CD4-positive, alpha-beta T cell treated with Interleukin-15 for 4 hours (primary cell): ENCODE results near the gene KCNK1.
"Not testable (repeated sequence)": the region's sequence is repeated elsewhere in the genome, so short reads cannot be mapped to it uniquely, and the experiment has no call there.

Experiments
- DNase-seq: peaks from one replicate; pipeline ENCODE4 v3.0.0-alpha.2; 2020; ENCODE audit warnings: low spot score

KCNK1 gene

DNA sequence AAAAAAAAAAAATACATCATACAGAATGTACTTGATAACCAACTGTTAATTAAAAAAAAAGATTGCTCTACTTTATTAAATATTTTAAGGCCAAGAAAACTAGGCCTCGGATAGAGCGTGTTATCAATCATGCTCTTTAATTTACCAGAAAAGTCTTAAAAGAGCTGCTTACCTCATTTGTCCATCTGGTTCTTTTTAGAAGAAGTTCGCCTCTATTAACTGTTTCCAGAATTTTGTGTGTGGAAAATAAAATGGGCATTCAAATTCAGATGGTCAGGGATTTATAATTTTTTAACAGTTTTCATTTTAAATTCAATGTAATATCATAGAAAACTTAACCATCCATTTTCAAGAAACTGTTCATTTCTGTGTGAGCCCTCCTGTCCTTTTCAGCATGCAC is 53.8 kb downstream of the KCNK1 start:
- no peak for DNase-seq

DNA sequence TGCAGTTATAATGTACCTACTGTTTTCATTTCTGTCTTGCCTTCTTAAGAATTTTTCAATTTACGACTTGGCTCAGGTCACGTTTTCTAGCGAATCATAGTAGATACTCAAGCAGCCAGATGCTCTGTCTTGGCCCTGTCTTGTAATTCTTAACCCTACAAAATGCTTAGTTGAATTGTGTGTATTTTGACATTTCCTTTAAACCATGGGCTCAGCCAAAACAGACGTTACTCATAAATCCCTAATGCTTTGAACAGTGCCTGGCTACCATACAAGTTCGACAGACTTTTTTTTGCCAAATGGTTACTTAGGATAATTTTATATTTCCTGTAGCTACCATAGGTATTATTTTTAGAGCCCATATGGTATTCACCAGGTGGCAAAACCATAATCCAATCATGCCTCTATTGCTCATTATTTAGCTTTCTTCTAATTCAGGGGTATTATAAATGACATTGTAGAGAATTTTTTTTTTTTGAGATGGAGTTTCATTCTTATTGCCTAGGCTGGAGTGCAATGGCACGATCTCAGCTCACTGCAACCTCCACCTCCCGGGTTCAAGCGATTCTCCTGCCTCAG is 54.3 kb downstream of the KCNK1 start:
- DNase-seq = no peak

DNA sequence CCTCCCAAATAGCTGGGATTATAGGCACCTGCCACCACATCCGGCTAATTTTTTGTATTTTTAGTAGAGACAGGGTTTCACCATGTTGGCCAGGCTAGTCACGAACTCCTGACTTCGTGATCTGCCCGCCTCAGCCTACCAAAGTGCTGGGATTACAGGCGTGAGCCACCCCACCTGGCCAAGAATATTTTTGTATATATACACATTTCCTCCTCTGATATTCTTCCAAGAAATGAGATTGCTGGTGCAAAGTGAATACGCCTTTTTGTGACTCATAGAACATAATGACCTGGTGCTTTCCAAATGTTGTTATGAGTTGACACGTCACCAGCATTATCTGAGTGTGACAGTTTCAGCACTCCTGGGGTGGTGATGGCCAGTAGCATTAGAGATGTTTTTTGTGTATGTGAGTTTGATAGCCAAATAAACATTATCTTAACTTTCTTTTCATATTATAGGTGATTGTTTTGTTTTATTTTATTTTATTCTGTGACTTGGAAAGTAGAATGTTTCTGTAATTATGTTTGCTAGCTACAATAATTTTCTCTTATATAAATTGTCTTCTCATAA is 54.9 kb downstream of the KCNK1 start:
- no peak for DNase-seq

DNA sequence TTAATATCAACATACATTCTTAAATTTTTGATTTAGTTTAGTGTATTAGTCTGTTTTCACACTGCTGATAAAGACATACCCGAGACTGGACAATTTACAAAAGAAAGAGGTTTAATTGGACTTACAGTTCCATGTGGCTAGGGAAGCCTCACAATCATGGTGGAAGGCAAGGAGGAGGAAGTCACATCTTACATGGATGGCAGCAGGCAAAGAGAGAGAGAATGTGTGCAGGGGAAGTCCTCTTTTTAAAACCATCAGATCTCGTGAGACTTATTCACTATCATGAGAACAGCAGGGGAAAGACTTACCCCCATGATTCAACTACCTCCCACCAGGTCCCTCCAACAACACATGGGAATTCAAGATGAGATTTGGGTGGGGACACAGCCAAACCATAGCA is 56.5 kb downstream of the KCNK1 start:
- not testable (repeated sequence) for DNase-seq

DNA sequence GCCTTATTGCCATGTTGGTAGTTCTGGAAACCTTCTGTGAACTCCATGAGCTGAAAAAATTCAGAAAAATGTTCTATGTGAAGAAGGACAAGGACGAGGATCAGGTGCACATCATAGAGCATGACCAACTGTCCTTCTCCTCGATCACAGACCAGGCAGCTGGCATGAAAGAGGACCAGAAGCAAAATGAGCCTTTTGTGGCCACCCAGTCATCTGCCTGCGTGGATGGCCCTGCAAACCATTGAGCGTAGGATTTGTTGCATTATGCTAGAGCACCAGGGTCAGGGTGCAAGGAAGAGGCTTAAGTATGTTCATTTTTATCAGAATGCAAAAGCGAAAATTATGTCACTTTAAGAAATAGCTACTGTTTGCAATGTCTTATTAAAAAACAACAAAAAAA is 57.4 kb downstream of the KCNK1 start:
- DNase-seq = no peak

DNA sequence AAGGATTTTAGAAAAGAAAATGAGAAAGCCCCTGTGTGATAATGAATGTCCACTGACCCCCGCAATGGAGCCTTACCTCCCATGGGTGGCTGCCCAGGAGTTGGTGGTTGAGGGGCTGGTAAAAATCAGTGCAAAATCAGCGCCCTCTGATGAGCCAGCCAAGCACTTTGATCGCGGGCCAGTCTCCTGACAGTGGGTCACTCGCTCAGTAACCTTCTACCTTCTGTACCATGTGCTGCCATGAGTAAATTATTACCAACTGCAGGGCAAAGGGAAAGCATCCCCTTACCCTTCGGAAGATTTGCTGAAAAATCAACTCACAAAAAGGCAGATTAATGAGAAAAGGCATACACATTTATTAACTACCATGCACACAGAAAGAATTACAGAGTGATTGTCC is 58.8 kb downstream of the KCNK1 start:
- DNase-seq = no peak

DNA sequence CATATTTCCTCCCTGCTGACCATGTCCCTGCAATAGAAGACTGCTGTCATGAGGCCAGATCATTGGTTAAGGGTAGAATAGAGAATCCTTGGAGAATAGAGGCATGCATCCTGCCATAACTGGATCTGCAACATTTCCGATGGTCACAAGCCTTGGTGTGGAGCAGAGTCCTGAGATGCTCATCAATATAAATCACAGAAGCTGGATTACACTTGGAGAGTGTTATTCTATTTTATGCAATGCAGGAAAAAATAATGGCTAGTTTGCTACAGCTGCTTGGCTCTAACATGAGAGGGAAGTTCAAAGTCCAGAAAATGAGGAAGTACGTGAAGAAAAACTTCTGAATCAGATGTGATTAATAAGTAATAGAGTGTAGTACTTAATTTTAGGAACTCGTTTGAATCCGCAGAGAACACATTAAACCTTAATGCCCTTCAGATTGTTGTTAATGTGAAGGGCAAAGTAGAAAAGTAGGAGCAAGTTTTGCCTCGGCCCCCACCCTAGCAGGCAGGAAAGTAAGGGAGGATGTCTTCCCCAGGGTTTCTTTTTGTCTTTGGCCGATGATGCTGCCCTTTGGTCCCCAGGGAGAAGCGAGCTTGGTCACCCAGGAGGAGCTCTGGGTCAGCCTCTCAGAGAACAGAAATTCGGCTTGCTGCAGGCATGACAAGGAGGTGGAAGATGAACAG is 59.5 kb downstream of the KCNK1 start:
- no peak for DNase-seq

DNA sequence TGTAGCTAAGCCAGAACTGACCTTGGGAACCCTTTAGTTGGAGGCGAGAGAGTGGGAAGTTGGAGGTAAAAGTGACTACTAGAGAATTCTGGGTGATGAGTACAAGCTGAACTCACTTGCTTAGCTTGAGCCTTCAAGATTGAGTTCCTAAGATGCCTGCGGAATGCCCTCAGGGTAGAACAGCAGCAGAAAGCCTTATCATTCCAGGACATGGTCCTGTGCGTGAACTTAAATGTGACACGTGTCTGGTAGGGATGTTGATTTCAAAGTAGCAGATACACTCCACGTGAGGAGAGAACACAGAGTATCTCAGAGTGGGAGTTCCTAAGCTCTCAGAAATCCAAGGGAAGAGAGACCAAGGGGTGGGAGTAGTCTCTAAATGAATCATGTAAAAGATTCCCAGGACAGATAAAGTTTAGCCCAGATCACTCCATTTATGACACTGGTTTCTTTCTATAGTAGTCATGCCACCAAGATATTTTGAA is 60.1 kb downstream of the KCNK1 start:
- DNase-seq = no peak

DNA sequence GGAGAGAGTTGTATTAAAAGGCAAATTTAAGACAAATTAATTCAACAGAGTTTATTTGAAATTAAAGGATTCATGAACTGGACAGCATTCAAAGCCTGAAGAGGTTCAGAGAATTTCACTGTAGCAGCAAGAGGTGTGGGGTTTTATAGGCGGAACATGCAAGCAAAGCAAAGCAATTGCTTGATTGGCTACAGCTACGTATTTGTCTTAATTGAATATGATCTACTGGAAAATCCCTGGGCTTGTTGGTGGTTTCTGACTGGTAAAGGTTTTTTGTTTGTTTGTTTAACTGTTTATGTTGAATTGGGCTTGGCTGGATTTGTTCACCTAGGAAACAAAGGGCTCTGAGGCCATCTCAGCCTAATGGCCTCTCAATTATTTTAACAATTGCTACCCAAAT is 61.5 kb downstream of the KCNK1 start:
- DNase-seq = no peak

DNA sequence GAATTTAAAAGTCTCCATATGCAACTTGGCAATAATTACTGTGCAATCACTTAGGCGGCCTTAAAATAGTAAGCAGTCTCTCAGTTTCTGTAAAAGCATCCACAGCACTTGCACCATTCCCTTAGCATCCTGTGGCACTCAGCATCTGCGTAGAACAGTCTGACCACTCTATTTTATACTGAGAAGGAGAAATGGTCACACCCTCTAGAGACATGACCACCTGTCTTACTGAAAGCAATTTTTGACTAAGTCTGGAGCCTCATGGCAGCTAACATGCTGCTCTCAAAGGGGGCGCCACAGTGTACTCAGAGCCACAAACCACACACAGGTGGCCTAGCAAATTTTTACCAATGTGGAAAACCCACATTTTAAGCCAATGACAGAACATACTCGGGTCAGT is 62.0 kb downstream of the KCNK1 start:
- no peak for DNase-seq

DNA sequence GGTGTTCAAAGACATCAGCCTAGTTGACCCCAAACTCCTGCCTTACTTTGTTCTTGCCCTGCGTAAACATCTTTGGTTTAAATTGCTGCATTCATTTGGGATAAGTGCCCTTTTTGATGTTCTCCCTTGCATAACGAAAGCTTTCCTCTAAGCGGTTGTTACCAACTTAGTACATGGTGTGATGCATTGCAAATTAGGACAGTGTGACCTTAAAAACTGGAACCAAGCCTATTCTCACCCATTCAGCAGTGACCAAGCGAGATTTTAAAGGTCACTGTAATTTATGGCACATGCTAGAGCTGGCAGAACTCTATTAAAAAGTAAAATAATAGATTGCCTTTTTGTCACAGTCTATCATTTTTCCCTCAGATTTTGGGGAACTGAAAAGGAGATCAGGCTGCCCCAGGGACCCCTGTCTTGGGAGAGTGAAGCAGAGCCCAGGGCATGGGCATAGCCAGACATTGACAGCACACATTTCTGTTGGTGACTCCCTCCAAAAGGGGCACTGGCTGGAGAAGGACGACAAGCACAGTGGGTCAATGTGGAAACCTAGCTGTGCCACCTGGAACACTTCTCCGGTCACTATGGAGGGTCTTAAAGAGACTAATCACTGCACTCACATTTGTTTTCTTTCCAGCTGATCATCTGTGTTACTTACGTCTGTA is 63.9 kb downstream of the KCNK1 start:
- DNase-seq = no peak

DNA sequence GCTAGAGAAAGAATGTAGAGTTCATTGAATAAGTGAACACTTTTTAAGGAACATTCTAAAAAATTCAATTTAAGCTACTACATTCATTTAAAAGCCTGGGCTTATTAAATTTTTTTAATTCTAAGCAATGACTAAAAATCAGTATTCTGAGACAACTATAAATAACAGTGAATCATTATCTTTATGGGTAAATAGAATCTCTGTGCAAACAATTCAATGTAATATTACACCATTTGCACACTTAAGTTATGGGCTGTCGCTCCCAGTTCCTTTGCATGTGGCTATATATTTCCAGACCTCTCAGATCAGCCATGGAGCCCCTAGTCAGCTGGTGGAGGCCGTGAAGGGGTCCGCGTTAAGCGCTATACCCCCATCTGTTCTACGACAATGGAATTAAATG is 65.1 kb downstream of the KCNK1 start:
- no peak for DNase-seq

DNA sequence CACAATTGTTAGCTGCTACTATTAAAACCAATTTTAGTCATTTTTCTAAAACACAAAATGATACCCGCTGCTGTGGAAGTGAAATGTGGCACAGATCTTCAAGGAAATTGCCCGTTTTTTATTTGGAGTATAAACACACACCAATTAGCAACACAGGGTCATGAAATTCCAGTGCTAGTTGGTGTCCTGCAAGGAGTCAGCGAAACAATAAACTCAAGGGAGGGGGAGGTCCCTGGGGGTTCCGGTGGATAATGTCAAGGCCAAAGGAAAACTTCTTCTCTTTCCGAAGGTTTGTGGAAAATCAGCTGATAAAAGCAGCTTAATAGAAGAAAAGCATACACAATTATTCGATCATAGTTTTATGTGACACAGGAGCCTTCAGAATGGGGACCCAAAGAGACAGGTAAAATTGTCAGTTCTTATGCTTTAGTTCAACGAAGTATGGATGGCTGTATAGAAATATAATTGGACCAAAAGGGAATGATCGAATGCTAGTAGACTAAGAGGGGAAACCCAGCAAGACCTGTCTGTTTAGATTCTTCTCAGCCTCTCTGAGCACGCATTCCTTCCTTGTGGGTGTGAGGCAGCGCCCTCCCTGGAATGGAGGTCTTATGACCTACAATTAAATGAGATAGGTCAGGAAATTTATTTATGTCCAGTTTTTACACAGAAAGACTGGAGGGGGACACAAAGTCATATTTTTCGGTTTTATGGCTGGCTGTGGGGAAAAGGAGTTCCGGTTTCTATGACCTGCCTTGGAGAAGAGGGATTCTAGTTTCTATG is 65.9 kb downstream of the KCNK1 start:
- DNase-seq = no peak

DNA sequence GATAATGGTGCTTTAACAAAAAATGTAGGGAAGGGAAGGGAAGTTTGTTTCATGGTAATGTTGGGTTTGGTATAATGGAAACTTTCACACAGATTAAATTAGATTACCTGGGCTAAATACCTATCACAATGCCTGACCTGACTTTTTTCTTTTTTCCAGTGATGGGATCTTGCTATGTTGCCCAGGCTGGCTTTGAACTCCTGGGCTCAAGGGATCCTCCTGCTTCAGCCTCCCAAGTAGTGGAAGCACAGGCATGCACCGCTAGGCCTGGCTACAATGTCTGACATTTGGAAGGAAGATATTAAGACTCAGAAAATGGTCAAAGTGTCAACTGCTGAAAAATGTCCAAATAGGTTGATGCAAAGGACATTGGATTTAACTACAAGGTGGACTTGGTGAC is 67.4 kb downstream of the KCNK1 start:
- DNase-seq = no peak

DNA sequence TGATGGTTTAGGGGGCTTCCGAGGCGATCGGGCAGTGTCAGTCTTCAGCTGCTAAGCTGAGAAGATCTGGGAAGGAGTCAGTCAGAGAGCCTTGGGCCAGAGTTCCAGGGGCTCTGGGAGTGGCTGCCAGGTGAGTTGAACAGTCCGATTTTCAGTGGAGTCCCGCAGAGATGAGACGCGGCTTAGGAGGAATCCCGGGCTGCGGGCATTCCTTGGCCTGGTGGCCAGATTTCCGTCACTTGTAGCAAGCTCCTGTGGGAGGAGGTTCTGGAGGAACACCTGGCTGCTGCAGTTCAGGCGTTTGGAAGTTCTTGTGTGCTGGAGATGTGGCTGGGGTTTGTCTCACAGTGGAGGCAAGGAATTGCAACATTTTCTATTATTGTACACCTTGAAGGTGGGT is 72.7 kb downstream of the KCNK1 start:
- DNase-seq = not testable (repeated sequence)

DNA sequence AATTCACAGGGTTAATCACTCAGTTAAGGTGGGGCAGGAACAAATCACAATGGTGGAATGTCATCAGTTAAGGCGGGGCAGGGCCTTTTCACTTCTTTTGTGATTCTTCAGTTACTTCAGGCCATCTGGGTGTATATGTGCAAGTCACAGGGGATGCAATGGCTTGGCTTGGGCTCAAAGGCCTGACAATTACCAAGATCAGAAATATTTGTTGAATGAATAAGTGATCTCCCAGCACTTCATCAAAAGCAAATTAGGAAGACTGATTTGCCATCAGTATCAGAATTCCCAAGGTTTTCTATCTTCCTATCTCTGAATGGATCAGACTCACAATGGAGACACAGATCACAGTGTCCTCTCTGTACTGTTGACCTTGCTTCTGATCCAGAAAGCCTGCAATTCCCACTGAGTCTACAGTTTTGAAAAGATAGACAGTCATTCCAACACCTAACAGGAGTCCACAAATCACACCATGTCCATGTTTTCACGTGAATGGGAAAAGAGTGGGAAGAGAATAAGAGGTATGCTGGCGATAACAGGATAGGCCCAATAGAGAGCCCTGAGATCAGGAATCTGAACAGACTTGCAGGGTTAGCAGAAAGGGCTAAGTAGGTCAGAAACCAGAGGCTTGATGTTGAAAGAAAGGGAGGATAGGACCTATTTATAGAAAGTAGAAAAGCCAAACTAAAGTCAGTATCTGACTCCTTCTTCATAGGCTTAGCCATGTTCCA is 75.3 kb downstream of the KCNK1 start:
- DNase-seq = no peak

DNA sequence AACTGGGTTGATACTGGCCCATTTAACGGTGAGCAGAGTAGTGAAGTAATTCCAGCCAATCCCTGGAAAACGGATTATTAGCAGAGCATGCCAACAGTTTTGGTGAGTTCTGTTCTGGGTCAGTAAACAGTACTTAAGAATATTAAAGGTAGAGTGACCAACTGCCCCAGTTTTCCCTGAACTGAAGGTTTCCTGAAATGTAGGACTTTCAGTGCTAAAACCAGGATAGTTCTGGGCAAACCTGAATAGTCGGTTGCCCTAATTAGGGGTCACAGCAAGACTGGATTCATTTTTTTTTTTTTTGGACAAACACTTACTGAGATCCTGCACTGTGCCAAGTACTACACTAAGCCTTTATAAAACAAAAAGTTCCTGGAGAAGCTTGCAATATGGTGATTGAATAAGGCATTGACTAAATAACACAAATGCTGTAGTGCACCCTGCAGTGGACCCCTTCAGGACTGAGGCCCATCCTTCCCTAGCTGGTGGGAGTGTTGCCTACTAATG is 75.9 kb downstream of the KCNK1 start:
- DNase-seq = no peak

DNA sequence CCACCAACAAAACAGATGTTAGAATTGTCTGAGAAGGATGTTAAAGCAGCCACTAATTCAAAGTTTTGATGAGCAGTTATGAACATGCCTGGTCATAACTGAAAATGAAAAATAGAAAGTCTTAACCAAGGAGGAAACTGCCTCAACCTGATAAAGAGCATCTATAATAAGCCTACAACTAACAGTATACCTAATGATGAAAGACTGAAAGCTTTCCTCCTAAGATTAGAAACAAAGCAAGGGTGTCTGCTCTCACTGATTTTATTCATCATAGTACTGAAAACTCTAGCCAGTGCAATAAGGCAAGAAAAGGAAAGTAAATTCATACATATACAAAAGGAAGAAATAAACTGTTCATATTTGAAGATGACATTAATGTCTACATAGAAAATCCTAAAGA is 82.0 kb downstream of the KCNK1 start:
- no peak for DNase-seq

DNA sequence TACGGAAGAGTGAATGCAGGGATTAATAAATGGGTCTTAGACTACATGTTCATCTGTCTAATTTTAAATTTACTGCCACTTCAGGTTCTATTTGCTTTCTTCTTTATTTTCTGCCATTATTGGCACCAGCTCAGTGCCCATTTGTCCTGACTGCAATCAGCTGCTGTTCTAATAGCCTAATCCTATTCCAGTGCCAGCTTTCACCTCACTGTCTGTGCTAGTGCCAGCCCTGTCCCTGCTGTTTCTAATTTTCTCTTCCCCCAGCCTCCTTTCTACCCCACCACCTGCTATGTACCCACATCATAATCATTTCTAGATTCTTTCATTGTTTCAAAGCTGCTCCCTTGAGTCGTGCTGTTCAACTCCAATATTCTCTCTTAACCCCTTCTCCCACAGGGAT is 86.4 kb downstream of the KCNK1 start:
- no peak for DNase-seq

DNA sequence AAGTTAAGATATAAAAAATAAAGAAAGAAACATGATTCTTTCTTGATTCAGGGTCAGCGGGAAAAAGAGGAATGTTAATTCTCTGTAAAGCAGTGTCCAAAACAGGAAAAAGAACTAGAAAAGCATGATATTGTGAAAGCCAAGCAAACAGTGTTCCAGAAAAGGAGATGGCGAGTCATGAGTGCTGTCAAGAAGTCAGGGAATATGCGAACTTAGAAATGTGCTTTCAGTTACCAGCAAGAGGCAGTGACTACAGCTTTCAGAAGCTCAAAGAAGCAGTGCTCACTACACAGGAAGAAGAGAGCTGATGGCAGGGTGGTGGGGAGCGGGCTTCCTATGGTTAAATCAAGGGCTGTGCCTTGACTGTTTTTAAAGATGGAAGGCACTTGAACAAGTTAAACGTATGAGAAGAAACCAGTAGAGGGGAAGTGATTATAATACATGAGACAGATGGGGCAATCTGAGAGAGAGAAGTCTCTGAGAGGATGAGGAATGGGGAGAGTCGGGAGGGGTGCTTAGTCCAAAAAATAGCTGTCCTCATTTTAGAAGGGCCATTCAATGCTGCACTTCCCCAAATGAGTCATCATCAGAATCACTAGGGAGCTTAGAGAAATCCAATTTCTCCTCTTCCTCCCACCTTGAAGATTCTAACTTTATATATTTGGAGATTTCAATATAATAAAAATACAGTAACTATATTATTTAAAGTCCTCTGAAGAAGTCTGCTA is 90.4 kb downstream of the KCNK1 start:
- no peak for DNase-seq
